CD8-positive, alpha-beta memory T cell (primary cell): Measurements from ENCODE around the gene ZNF862. TPM values are rescaled to one million over a fixed set of nuclear protein-coding genes. Genes with fewer than 3 reads are reported as not detected.

Experiments used
- CTCF ChIA-PET: fragments of 350-600 bp; sonication (Branson Sonifier 250); formaldehyde crosslinking; loops from one replicate; lab custom pipeline; 2021; ENCODE audit warnings: antibody characterized with exemption; lab: Charles Lee
- POLR2A ChIA-PET: fragments of 350-600 bp; sonication (Branson Sonifier 250); formaldehyde crosslinking; loops from one replicate; lab custom pipeline; 2021; ENCODE audit warnings: antibody characterized with exemption; lab: Charles Lee
- DNase-seq, 5 donors: peaks; one replicate each; pipeline versions ENCODE4 v3.0.0 to v3.0.0-alpha.2; 2020 to 2022; ENCODE audit warnings: mixed read lengths in 1 of 5
- H3K27ac ChIP-seq: one replicate; pipeline ENCODE4 v1.7.0; 2013; ENCODE audit warnings: low read depth, mild to moderate bottlenecking, low read length, moderate library complexity
- H3K27me3 ChIP-seq: 2 replicates; pipeline ENCODE4 v1.7.0; 2013; ENCODE audit warnings: low read length, mild to moderate bottlenecking; ENCODE audit not compliant: insufficient read depth, poor library complexity, severe bottlenecking
- H3K36me3 ChIP-seq: 2 replicates; pipeline ENCODE4 v1.7.0; 2013; ENCODE audit warnings: mild to moderate bottlenecking, low read length, moderate library complexity; ENCODE audit not compliant: insufficient read depth
- H3K4me1 ChIP-seq: 2 replicates; pipeline ENCODE4 v1.7.0; 2013; ENCODE audit warnings: mild to moderate bottlenecking, low read length, moderate library complexity; ENCODE audit not compliant: insufficient read depth
- H3K4me3 ChIP-seq: 2 replicates; pipeline ENCODE4 v1.7.0; 2013; ENCODE audit warnings: mild to moderate bottlenecking, low read length
- H3K9me3 ChIP-seq: 2 replicates; pipeline ENCODE4 v1.7.0; 2013; ENCODE audit warnings: mild to moderate bottlenecking, low read length
- H3K27ac Mint-ChIP-seq, 8 donors: one replicate each; pipeline ENCODE4 v1.8.0; 2020 to 2021; ENCODE audit warnings: mixed read lengths in 8 of 8, mild to moderate bottlenecking in 6 of 8, inconsistent platforms in 3 of 8, moderate library complexity in 3 of 8
- H3K27me3 Mint-ChIP-seq, 2 donors: one replicate each; pipeline ENCODE4 v1.8.0; 2020 to 2021; ENCODE audit warnings: mixed read lengths in 2 of 2, mild to moderate bottlenecking in 1 of 2, moderate library complexity in 1 of 2
- H3K36me3 Mint-ChIP-seq, 3 donors: one replicate each; pipeline ENCODE4 v1.8.0; 2020 to 2021; ENCODE audit warnings: mixed read lengths in 3 of 3, inconsistent platforms in 1 of 3, mild to moderate bottlenecking in 1 of 3
- H3K4me1 Mint-ChIP-seq, 3 donors: one replicate each; pipeline ENCODE4 v1.8.0; 2020 to 2021; ENCODE audit warnings: mixed read lengths in 3 of 3, inconsistent platforms in 1 of 3, mild to moderate bottlenecking in 1 of 3
- H3K4me3 Mint-ChIP-seq, 7 donors: one replicate each; pipeline ENCODE4 v1.8.0; 2020 to 2021; ENCODE audit warnings: mixed read lengths in 7 of 7, mild to moderate bottlenecking in 6 of 7, moderate library complexity in 4 of 7, inconsistent platforms in 2 of 7
- H3K9me3 Mint-ChIP-seq, 5 donors: one replicate each; pipeline ENCODE4 v1.8.0; 2020 to 2022; ENCODE audit warnings: mixed read lengths in 5 of 5, mild to moderate bottlenecking in 3 of 5, moderate library complexity in 2 of 5, inconsistent platforms in 1 of 5
- polyA plus RNA-seq: library from polyadenylated mRNA; unstranded; fragments of 300-500 nt; fragmentation: Illumina TruSeq; gene quantifications from one replicate; pipeline ENCODE4 v1.2.3, GENCODE V29; 2021
- total RNA-seq, 2 experiments: library from RNA; stranded (reverse); gene quantifications; one replicate each; pipeline ENCODE4 v1.2.3, GENCODE V29; 2021

The ZNF862 gene
- total and polyA plus RNA-seq, 3 experiments from 2014 or later, result 6.8 to 13.2 (median 12.3) TPM

DNA sequence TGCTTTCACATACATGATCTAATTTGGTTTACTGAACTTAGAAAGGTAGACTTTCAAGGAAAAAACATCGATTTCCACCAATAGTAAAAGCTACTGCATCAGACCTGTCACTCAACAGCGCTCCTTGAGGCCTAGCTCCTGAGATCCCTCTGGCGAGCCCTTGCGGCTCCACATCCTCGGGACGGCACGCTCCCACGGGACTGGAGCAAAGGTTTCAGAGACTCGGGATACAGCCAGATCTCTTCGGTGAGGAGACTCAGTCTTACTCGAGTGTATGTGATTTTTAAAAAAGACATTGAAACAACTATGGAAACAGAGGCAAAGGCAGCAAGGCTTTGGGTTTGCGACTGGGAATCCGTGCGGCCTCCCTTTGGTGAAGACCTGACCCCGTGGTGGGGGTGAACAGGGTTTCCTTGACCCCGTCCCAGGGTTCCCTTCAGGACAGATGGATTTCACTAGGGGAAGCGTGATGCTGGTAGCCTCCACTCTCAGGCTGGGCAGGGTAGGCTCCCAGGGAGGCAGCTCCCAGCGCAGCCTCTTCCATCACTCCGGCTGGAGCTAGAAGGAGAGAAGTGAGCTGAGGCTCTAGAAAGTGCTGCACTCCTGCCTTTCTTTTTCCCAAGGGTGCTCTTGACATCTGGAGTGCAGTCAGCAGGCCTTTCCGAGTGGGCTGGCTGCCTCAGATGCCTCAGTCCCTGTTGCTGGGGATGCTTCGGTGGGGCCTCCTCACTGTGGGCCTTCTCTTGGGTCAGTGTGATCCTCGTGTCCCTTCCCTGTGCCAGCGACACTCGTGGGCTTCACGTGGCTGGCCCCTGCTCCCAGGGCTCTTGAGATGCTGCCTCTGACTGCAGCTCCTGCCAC is 29.8 kb downstream of the ZNF862 start:
- Histone ChIP-seq H3K4me1 (peaks cover 100% of the 10 kb centered on the region), H3K9me3 (no peaks in the 10 kb centered on the region), H3K4me3 (peak overlapping the region; percentile 19), H3K27me3 (no peaks in the 10 kb centered on the region), H3K27ac (no peak overlapping the region), H3K36me3 (no peaks in the 10 kb centered on the region)
- Mint-ChIP-seq H3K27me3 (no peaks in the 10 kb centered on the region), H3K9me3 (no peaks in the 10 kb centered on the region), H3K36me3 (peaks cover 0 to 16% (median 1%) of the 10 kb centered on the region in 3 donors), H3K27ac (peak overlapping the region; percentile 36 to 96 (median 79)), H3K4me3 (peak overlapping the region in 5 of 7 donors; percentile 23 to 70 (median 43)), H3K4me1 (peaks cover 79 to 92% (median 91%) of the 10 kb centered on the region in 3 donors)
- no peak for DNase-seq
- ChIA-PET POLR2A (no interaction called here), CTCF (interaction anchor here (0.8 to 4.8 kb wide), 2 partner anchors 29 to 30 kb away, joined by 3 to 27 read pairs; partner anchors contain the start of gene ZNF862)

DNA sequence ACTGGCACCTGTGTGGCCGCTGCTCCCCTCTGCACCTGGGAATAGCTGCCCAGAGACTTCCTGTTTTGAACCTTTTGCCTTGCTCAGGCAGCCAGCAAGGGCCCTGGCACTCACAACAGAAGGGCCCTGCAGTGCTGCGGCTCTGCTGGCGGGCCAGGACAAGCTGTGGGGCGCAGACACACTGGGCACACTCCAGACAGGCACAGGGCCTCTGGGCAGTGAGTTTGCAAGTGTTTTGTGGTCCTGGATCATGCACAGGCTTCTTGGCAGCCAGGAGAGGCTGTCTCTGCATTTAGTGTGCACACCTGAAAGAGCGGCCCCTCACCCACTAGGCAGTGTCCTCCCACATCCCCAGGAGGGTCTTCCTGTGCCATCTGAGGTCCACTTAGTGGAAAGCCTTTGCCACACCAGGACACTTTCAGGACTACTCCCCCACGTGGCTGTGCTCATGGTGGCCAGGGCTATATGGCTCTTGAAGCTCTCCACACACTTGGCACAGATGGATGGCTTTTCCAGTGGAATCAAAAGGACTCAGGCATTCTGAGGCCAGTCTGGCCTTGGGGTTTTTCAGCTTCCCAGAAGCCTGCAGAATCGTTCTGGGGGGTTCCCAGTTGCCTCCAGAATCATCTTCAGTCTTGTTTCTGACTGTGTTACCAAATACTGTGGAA is 30.6 kb downstream of the ZNF862 start:
- Mint-ChIP-seq H3K27ac (peak overlapping the region; percentile 41 to 94 (median 77)), H3K9me3 (no peaks in the 10 kb centered on the region), H3K36me3 (peaks cover 0 to 16% (median 0%) of the 10 kb centered on the region in 3 donors), H3K4me1 (peaks cover 80 to 93% (median 88%) of the 10 kb centered on the region in 3 donors), H3K27me3 (no peaks in the 10 kb centered on the region), H3K4me3 (peak overlapping the region in 6 of 7 donors; percentile 18 to 82 (median 54))
- peaks cover 94% of the 10 kb centered on the region for H3K4me1 ChIP-seq
- H3K36me3 ChIP-seq, result no peaks in the 10 kb centered on the region
- H3K27me3 ChIP-seq, result no peaks in the 10 kb centered on the region
- H3K27ac ChIP-seq, result no peak overlapping the region
- CTCF ChIA-PET, result interaction anchor here (3.8 to 4.8 kb wide), 2 partner anchors 7 to 29 kb away, joined by 14 to 27 read pairs; partner anchors contain the start of gene ZNF862
- no peaks in the 10 kb centered on the region for H3K9me3 ChIP-seq
- POLR2A ChIA-PET, result no interaction called here
- DNase-seq, result no peak
- peak overlapping the region; percentile 19 for H3K4me3 ChIP-seq

DNA sequence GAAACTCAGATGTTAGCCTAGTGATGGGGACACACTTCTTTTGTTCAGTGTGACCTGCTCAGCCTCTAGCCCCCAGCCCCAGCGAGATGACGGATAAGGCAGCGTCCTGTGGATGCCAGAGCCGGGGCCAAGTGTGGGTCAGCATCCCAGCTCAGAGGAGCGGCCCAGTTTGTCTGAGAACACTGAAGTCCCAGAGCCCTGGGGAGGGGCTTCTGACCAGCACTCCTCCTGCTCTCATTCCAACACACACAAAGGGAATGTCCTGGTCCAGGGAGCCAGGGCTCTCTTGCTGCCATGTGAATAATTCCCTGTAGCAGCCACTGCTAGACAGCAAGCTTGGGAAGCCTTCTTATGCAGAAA is 31.1 kb downstream of the ZNF862 start:
- no peaks in the 10 kb centered on the region for H3K9me3 ChIP-seq
- H3K4me1 ChIP-seq, result peaks cover 90% of the 10 kb centered on the region
- no peaks in the 10 kb centered on the region for H3K27me3 ChIP-seq
- peak overlapping the region; percentile 19 for H3K4me3 ChIP-seq
- POLR2A ChIA-PET, result interaction anchor here (3.0 kb wide), 1 partner anchor 30 kb away, joined by 20 read pairs; the partner anchor contains the start of gene ZNF862
- DNase-seq, result no peak
- CTCF ChIA-PET, result interaction anchor here (3.8 to 4.8 kb wide), 2 partner anchors 8 to 30 kb away, joined by 14 to 27 read pairs; partner anchors contain the start of gene ZNF862
- Mint-ChIP-seq H3K4me3 (peak overlapping the region in 6 of 7 donors; percentile 44 to 89 (median 82)), H3K4me1 (peaks cover 80 to 90% (median 84%) of the 10 kb centered on the region in 3 donors), H3K36me3 (peaks cover 0 to 15% (median 0%) of the 10 kb centered on the region in 3 donors), H3K9me3 (no peaks in the 10 kb centered on the region), H3K27me3 (no peaks in the 10 kb centered on the region), H3K27ac (peak overlapping the region; percentile 71 to 95 (median 92))
- H3K27ac ChIP-seq, result no peak overlapping the region
- no peaks in the 10 kb centered on the region for H3K36me3 ChIP-seq

DNA sequence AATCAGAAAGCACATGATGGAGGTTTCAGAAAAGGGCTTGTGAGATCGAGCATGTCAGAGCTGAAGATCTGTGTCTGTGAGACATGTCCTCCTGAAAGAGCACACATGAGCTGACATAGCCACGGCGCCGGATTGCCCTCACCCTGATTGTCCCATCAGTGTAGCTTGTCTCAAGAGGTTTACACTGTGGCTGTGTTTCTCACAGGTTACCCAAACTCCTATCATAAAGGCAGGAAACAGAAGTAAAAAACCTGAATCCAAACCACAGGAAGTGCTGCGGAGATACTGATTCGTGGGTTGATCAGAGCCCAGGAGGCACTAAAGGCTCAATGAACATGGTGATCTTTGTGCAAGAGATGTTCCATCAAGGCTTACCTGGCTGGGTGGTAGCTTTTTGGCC is 31.7 kb downstream of the ZNF862 start:
- peak overlapping the region; percentile 19 for H3K4me3 ChIP-seq
- Mint-ChIP-seq H3K36me3 (peaks cover 0 to 14% (median 0%) of the 10 kb centered on the region in 3 donors), H3K27ac (peak overlapping the region; percentile 71 to 95 (median 92)), H3K27me3 (no peaks in the 10 kb centered on the region), H3K4me1 (peaks cover 84 to 90% (median 86%) of the 10 kb centered on the region in 3 donors), H3K9me3 (no peaks in the 10 kb centered on the region), H3K4me3 (peak overlapping the region; percentile 44 to 89 (median 82))
- ChIA-PET CTCF (interaction anchor here (1.3 to 4.8 kb wide), 3 partner anchors 9 to 31 kb away, joined by 5 to 27 read pairs (median 14); partner anchors contain the start of gene ZNF862), POLR2A (interaction anchor here (3.0 kb wide), 1 partner anchor 31 kb away, joined by 20 read pairs; the partner anchor contains the start of gene ZNF862)
- H3K4me1 ChIP-seq, result peaks cover 90% of the 10 kb centered on the region
- H3K27me3 ChIP-seq, result no peaks in the 10 kb centered on the region
- peak in 4 of 5 donors; percentile 15 to 79 (median 68) for DNase-seq
- H3K9me3 ChIP-seq, result no peaks in the 10 kb centered on the region
- H3K36me3 ChIP-seq, result no peaks in the 10 kb centered on the region
- no peak overlapping the region for H3K27ac ChIP-seq

DNA sequence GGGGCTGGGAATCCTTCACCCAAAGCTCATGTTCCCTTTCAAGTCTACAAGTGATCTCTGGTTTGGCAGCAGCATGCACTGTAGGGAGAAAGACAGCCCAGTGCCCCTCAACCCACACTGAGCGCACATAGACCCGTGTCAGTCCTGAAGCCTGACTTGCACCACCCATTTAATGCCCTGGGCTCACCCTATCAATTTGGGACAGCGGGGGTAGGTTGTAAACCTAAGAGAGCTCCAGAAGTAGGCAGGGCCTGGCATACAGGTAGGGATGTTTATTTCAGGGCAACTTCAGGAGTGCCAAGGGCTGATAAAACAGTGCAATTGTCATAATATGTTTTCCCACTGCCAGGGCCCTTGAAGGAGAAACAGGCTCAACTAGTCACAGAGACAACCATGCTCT is 32.1 kb downstream of the ZNF862 start:
- H3K4me3 ChIP-seq, result peak overlapping the region; percentile 19
- POLR2A ChIA-PET, result interaction anchor here (3.0 kb wide), 1 partner anchor 31 kb away, joined by 20 read pairs; the partner anchor contains the start of gene ZNF862
- H3K27me3 Mint-ChIP-seq, result no peaks in the 10 kb centered on the region

DNA sequence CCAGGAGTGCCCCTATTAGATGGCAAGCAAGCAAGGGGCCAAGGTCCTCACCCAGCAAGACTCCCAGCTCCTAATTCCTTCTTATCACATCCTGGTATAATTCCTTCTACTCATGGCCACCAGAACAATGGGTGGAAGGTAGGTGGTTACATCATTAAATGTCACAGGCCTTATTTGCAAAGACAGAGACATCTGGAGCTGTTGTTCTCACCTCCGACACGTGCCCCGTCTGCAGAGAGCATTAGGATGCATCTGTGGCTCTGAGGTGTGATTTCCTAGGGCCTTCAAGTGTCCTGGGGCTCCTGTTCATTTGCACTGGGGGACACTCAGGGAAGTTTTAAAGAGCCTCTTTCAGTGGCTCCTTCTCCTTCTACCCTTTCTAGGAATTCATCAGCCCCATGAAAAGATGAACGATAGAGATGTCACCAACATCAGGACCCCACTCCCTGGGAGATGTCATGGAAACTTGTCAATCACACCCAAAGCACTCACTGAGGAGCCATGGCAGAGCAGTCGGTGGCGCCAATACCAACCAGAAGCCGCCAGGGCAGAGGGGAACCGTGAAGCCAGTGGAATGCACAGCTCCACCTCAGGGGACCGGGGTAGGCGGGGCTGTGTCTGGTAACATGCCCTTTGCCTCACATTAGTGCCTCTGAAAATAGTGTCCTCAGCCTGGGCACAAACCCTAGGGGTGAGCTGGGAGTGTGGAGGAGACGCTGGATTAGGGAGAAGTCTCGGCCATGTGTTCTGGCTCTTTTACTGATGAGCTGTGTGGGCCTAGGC is 32.7 kb downstream of the ZNF862 start:
- peaks cover 84 to 90% (median 86%) of the 10 kb centered on the region in 3 donors for H3K4me1 Mint-ChIP-seq
- POLR2A ChIA-PET, result interaction anchor here (3.0 kb wide), 1 partner anchor 32 kb away, joined by 20 read pairs; the partner anchor contains the start of gene ZNF862
- H3K9me3 Mint-ChIP-seq, result no peaks in the 10 kb centered on the region
- peak overlapping the region; percentile 71 to 95 (median 88) for H3K27ac Mint-ChIP-seq
- Histone ChIP-seq H3K36me3 (no peaks in the 10 kb centered on the region), H3K27ac (no peak overlapping the region), H3K27me3 (no peaks in the 10 kb centered on the region), H3K9me3 (no peaks in the 10 kb centered on the region), H3K4me3 (peak overlapping the region; percentile 19), H3K4me1 (peaks cover 88% of the 10 kb centered on the region)
- H3K4me3 Mint-ChIP-seq, result peak overlapping the region; percentile 29 to 85 (median 72)
- no peaks in the 10 kb centered on the region for H3K27me3 Mint-ChIP-seq
- H3K36me3 Mint-ChIP-seq, result peaks cover 0 to 9% (median 0%) of the 10 kb centered on the region in 3 donors
- peak in 2 of 5 donors; percentile 25 to 70 for DNase-seq
- CTCF ChIA-PET, result interaction anchor here (1.3 to 4.8 kb wide), 3 partner anchors 10 to 32 kb away, joined by 5 to 27 read pairs (median 14); partner anchors contain the start of gene ZNF862

More for the DNA sequence above, 32.1 kb downstream of the ZNF862 start:
- CTCF ChIA-PET, result interaction anchor here (1.3 to 4.8 kb wide), 3 partner anchors 9 to 31 kb away, joined by 5 to 27 read pairs (median 14); partner anchors contain the start of gene ZNF862
- Histone ChIP-seq H3K27me3 (no peaks in the 10 kb centered on the region), H3K9me3 (no peaks in the 10 kb centered on the region), H3K36me3 (no peaks in the 10 kb centered on the region), H3K4me1 (peaks cover 90% of the 10 kb centered on the region), H3K27ac (no peak overlapping the region)
- Mint-ChIP-seq H3K4me3 (peak overlapping the region; percentile 44 to 89 (median 82)), H3K4me1 (peaks cover 84 to 90% (median 86%) of the 10 kb centered on the region in 3 donors), H3K27ac (peak overlapping the region in 7 of 8 donors; percentile 71 to 95 (median 93)), H3K36me3 (peaks cover 0 to 11% (median 0%) of the 10 kb centered on the region in 3 donors), H3K9me3 (no peaks in the 10 kb centered on the region)
- no peak for DNase-seq
